KOPT-K1 (cell line): ENCODE results near the gene FHIT.
A peak's percentile ranks its signal among the peaks of the same experiment; 100 is the strongest.
"Not testable (repeated sequence)": the region's sequence is repeated elsewhere in the genome, so short reads cannot be mapped to it uniquely, and the experiment has no call there.

Source experiments
- H3K27ac ChIP-seq: fragments of 200-600 bp; sonication (generic); 2 replicates; pipeline ENCODE4 v1.5.1; 2016; ENCODE audit warnings: antibody characterized with exemption, mild to moderate bottlenecking, low read depth, low read length; ENCODE audit not compliant: poor library complexity, severe bottlenecking
- H3K36me3 ChIP-seq: fragments of 200-600 bp; sonication (generic); 2 replicates; pipeline ENCODE4 v1.5.1; 2017; ENCODE audit warnings: antibody characterized with exemption, mild to moderate bottlenecking, low read length, moderate library complexity; ENCODE audit not compliant: insufficient read depth
- H3K9me3 ChIP-seq: fragments of 200-600 bp; sonication (generic); 2 replicates; pipeline ENCODE4 v1.5.1; 2017; ENCODE audit warnings: antibody characterized with exemption, low read length, mild to moderate bottlenecking; ENCODE audit not compliant: insufficient read depth, poor library complexity, severe bottlenecking

The FHIT gene

DNA sequence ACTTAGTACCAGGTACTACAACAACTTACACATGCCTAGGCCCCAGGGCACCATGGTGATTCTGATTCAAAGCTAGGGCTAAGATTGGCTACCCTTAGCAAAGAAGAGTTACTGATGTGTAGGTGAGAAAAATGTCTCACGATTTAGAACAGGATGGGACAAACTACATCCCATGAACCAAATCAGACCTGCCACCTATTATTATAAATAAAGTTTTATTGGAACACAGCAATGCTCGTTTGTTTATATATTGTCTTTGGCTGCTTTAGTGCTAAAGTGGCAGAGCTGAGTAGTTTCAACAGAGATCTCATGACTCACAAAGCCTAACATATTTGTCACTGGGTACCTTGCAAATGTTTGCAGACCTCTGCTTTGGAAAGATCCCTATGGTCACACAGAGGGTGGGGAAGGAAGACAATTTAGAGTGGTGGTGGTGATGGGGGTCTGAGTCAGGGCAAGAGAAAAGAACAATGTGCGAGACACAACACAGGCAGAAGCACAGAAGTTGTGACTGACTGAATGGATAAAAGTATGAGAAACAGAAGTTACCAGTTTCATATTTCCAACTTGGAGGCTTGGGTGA is 1430.8 kb downstream of the FHIT start:
- Histone ChIP-seq H3K27ac (no peak overlapping the region), H3K9me3 (no peaks in the 10 kb centered on the region), H3K36me3 (peaks cover 14% of the 10 kb centered on the region; the same call in 1 of the 2 replicates)

- Histone ChIP-seq H3K9me3 (no peaks in the 10 kb centered on the region), H3K27ac (no peak overlapping the region), H3K36me3 (peaks cover 14% of the 10 kb centered on the region; the same call in 1 of the 2 replicates)
Observed at GRCh38 chr3:59818919-59819300, 1432.3 kb downstream of the FHIT start.

- Histone ChIP-seq H3K36me3 (peaks cover 14% of the 10 kb centered on the region; the same call in 1 of the 2 replicates), H3K9me3 (no peaks in the 10 kb centered on the region), H3K27ac (no peak overlapping the region)
Observed at GRCh38 chr3:59818033-59818918, 1433.0 kb downstream of the FHIT start.

- H3K36me3 ChIP-seq = peaks cover 14% of the 10 kb centered on the region; the same call in 1 of the 2 replicates
- no peak overlapping the region for H3K27ac ChIP-seq
- no peaks in the 10 kb centered on the region for H3K9me3 ChIP-seq
Observed at GRCh38 chr3:59817511-59817910, 1433.7 kb downstream of the FHIT start.

DNA sequence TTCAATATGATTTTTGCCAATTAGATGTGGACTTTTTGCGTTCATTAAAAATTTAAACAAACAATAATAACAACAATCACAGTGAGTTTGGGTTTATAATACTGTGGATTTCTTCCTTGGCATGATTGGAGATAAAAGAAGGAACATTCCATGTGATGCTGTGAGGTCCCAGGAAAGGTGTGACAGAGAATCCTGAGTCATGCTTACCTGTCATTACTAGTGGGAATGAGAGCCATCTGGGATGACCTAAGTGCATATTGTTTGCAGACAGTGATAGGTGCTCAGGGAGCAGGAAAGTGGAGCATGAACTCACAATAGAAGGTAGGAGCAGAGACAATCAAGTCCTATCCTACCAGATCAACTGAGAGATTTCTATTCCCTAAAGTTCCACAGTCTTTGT is 1434.9 kb downstream of the FHIT start:
- no peaks in the 10 kb centered on the region for H3K9me3 ChIP-seq
- H3K27ac ChIP-seq = no peak overlapping the region
- peaks cover 14% of the 10 kb centered on the region; the same call in 1 of the 2 replicates for H3K36me3 ChIP-seq

- Histone ChIP-seq H3K9me3 (no peaks in the 10 kb centered on the region), H3K36me3 (peaks cover 14% of the 10 kb centered on the region; the same call in 1 of the 2 replicates), H3K27ac (no peak overlapping the region)
Observed at GRCh38 chr3:59813148-59813538, 1438.1 kb downstream of the FHIT start.

DNA sequence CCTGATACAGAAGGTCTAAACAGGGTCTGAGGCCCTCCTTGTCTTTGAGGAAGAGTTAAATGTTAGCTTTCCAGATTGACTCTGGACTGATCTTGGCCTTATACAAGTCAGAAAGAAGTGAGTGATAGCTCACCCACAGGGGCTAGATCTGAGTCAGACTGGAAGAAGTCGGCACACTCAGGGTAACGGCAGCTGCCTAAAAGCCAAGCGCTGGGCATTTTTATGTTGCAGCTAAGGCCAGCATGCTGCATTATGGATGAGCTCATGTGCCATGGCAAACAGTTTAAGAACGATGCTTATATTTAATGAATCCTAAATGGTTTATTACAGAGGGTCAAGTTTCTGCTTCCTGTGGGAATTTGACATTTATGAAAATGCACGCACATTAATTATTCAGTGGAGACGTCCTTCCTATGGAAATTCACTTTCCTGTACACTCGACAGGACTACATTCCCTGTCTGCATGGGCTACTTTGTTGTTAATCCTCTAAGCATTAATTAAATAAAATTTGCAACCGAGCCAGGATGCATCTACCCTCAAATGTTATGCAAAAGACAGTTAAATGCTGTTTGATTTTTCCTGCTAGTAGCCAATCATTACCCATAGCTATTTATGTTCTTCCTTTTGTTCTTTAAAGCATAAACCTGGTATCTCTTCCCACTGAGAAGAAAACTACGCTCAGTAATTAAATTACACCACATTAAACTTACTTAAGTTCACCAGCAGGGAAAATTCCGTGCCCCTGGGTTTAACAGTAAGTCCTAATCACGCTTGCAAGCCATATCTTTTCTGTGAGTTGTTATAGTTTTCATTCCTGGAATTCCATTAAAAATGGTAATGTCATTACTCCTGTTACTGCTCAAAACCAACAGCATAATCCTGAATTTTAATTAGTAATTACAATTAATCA is 1438.8 kb downstream of the FHIT start:
- Histone ChIP-seq H3K9me3 (no peaks in the 10 kb centered on the region), H3K27ac (no peak overlapping the region), H3K36me3 (peaks cover 14% of the 10 kb centered on the region; the same call in 1 of the 2 replicates)

DNA sequence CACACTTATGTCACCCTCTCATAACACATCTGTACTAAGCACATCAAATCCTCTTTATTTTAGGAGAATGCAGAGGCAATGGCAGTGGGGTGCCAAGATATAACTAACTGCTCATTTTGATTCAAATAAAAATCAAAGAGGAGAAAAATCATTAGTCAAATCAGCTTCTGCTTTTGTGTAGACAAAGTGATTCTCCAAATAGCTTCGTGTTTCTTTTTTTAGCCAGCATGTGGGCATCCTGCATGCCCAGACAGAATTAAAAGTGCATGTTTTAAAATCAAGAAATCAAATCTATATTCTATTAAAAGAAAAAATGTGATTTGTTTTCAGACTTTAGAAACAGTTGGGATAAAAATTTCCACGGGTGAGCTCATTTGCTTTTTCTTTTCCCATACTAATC is 1440.1 kb downstream of the FHIT start:
- no peak overlapping the region for H3K27ac ChIP-seq
- H3K9me3 ChIP-seq = no peaks in the 10 kb centered on the region
- H3K36me3 ChIP-seq = peaks cover 3% of the 10 kb centered on the region; the same call in 1 of the 2 replicates

GRCh38 chr3:59810606-59811005 is 1440.6 kb downstream of the FHIT start:
- H3K36me3 ChIP-seq = no peaks in the 10 kb centered on the region; the same call in 1 of the 2 replicates
- H3K9me3 ChIP-seq = no peaks in the 10 kb centered on the region
- no peak overlapping the region for H3K27ac ChIP-seq

DNA sequence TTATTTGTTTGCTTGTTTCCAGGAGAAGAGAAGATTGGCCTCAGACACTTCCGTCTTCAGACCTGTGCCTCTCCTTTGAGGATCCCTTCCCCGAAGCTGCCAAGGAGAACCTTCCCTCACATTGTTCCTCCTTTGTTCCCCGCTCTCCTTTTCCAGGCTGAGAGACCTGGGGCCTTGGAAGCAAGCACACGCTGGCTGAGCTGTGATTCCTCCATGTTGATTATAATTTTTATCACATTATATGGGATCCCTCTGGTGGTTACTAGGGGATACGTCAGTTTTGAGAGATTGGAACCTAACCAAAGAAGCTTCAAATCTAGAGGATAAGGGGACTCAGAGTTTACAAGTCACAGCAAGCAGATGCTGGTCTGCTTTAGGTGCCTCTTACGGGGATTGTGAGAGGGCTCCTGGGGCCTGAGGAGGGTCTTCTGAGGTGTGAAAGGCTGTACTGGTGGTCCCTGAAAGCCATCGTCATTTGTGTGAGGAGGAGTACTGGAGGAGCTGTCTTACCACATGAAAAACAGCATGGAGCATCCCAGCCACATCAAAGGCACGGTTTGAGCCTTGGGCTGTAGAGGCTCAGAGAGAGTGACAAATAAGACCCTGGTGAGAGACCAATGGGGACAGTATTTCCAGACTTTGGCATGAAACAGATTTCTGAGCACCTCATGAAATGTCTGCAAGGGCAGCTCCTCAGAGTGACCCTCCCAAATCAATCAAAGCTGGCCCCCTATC is 1441.4 kb downstream of the FHIT start:
- peak overlapping the region; percentile 11 for H3K27ac ChIP-seq
- no peaks in the 10 kb centered on the region; the same call in 1 of the 2 replicates for H3K36me3 ChIP-seq
- no peaks in the 10 kb centered on the region for H3K9me3 ChIP-seq

DNA sequence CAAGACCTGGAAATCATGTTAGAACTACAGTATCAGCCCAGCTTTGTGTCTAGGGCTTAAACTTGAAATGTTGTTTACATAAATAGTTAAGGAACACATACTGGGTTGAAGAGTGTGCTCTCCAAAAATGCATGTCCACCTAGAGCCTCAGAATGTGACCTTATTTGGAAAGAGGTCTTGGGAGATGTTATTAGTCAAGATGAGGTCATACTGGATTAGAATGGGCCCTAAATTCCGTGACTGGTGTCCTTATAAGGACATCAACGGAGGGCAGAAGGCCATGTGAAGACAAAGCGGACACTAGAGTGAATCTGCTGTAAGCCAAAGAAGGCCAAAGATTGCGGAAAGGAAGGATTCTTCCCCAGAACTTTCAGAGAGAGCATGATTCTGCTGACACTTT is 1442.2 kb downstream of the FHIT start:
- H3K9me3 ChIP-seq = no peaks in the 10 kb centered on the region
- H3K27ac ChIP-seq = no peak overlapping the region
- H3K36me3 ChIP-seq = no peaks in the 10 kb centered on the region; the same call in 1 of the 2 replicates

DNA sequence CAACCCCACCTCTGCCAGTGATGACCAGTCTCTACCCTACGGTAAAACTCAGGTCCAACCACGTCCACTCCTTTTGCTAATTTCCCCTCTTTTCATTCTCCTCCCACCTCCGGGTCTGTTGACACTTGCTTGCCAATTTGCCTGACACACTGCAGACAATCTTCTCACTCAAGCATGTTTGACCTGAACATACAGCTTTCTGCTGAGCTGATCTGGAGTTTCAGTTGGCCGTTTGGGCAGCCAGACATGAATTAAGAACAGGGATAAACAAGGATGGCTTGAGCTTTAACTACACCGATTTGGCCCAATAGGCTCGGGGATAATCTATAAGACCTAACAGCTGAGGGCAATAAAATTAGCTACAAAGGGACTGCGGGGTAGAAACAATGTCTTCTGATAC is 1442.8 kb downstream of the FHIT start:
- no peak overlapping the region for H3K27ac ChIP-seq
- no peaks in the 10 kb centered on the region; the same call in 1 of the 2 replicates for H3K36me3 ChIP-seq
- H3K9me3 ChIP-seq = no peaks in the 10 kb centered on the region

GRCh38 chr3:59803268-59803667 is 1448.0 kb downstream of the FHIT start:
- Histone ChIP-seq H3K27ac (no peak overlapping the region), H3K9me3 (no peaks in the 10 kb centered on the region)

GRCh38 chr3:59802453-59802852 is 1448.8 kb downstream of the FHIT start:
- not testable (repeated sequence) for H3K36me3 ChIP-seq, H3K27ac ChIP-seq, H3K9me3 ChIP-seq

More at GRCh38 chr3:59803268-59803667, 1448.0 kb downstream of the FHIT start:
- no peaks in the 10 kb centered on the region; the same call in 1 of the 2 replicates for H3K36me3 ChIP-seq
